ENCODE results near the gene BOLL.
"Not testable (repeated sequence)": the region's sequence is repeated elsewhere in the genome, so short reads cannot be mapped to it uniquely, and the experiment has no call there.

BOLL gene

GRCh38 chr2:197700960-197701359 is 84.2 kb downstream of the BOLL start:
- H3K27me3 ChIP-seq (ENCODE audit: control insufficient read depth in 1 of 2, insufficient read depth in 2 of 2, low read length in 2 of 2): no peaks in the 10 kb centered on the region
- no peaks in the 10 kb centered on the region for H3K9me3 ChIP-seq (ENCODE audit: low read length)
- H3K4me1 ChIP-seq (ENCODE audit: insufficient read depth, low read length): peaks cover 1% of the 10 kb centered on the region
- H3K9ac ChIP-seq (ENCODE audit: low read length): no peak overlapping the region
- no peaks in the 10 kb centered on the region for H3K36me3 ChIP-seq (ENCODE audit: insufficient read depth, low read length)
- no peak overlapping the region for H3K27ac ChIP-seq (ENCODE audit: low read depth, low read length)
- H3K4me3 ChIP-seq (ENCODE audit: low read depth in 1 of 2, low read length in 2 of 2): no peak overlapping the region

GRCh38 chr2:197699724-197700123 is 85.4 kb downstream of the BOLL start:
- not testable (repeated sequence) for H3K4me3 ChIP-seq (ENCODE audit: low read depth in 1 of 2, low read length in 2 of 2); H3K27ac ChIP-seq (ENCODE audit: low read depth, low read length)

GRCh38 chr2:197696571-197696970 is 88.5 kb downstream of the BOLL start:
- not testable (repeated sequence) for H3K4me3 ChIP-seq (ENCODE audit: low read depth in 1 of 2, low read length in 2 of 2); H3K9ac ChIP-seq (ENCODE audit: low read length); H3K4me1 ChIP-seq (ENCODE audit: insufficient read depth, low read length); H3K9me3 ChIP-seq (ENCODE audit: low read length); H3K27me3 ChIP-seq (ENCODE audit: control insufficient read depth in 1 of 2, insufficient read depth in 2 of 2, low read length in 2 of 2); H3K36me3 ChIP-seq (ENCODE audit: insufficient read depth, low read length); H3K27ac ChIP-seq (ENCODE audit: low read depth, low read length)

More at GRCh38 chr2:197699724-197700123, 85.4 kb downstream of the BOLL start:
- H3K36me3 ChIP-seq (ENCODE audit: insufficient read depth, low read length); H3K9me3 ChIP-seq (ENCODE audit: low read length); H3K4me1 ChIP-seq (ENCODE audit: insufficient read depth, low read length); H3K27me3 ChIP-seq (ENCODE audit: control insufficient read depth in 1 of 2, insufficient read depth in 2 of 2, low read length in 2 of 2); H3K9ac ChIP-seq (ENCODE audit: low read length): not testable (repeated sequence)

GRCh38 chr2:197695971-197696370 is 89.1 kb downstream of the BOLL start:
- H3K9me3 ChIP-seq (ENCODE audit: low read length); H3K27ac ChIP-seq (ENCODE audit: low read depth, low read length); H3K9ac ChIP-seq (ENCODE audit: low read length); H3K4me3 ChIP-seq (ENCODE audit: low read depth in 1 of 2, low read length in 2 of 2); H3K36me3 ChIP-seq (ENCODE audit: insufficient read depth, low read length); H3K27me3 ChIP-seq (ENCODE audit: control insufficient read depth in 1 of 2, insufficient read depth in 2 of 2, low read length in 2 of 2); H3K4me1 ChIP-seq (ENCODE audit: insufficient read depth, low read length): not testable (repeated sequence)

- H3K27me3 ChIP-seq (ENCODE audit: control insufficient read depth in 1 of 2, insufficient read depth in 2 of 2, low read length in 2 of 2); H3K9me3 ChIP-seq (ENCODE audit: low read length); H3K4me3 ChIP-seq (ENCODE audit: low read depth in 1 of 2, low read length in 2 of 2); H3K9ac ChIP-seq (ENCODE audit: low read length); H3K36me3 ChIP-seq (ENCODE audit: insufficient read depth, low read length); H3K27ac ChIP-seq (ENCODE audit: low read depth, low read length); H3K4me1 ChIP-seq (ENCODE audit: insufficient read depth, low read length): not testable (repeated sequence)
Measured at GRCh38 chr2:197695206-197695605, 89.9 kb downstream of the BOLL start.

GRCh38 chr2:197677483-197677882 is 107.6 kb downstream of the BOLL start:
- H3K27me3 ChIP-seq (ENCODE audit: control insufficient read depth in 1 of 2, insufficient read depth in 2 of 2, low read length in 2 of 2): no peaks in the 10 kb centered on the region
- no peaks in the 10 kb centered on the region for H3K4me1 ChIP-seq (ENCODE audit: insufficient read depth, low read length)
- no peaks in the 10 kb centered on the region for H3K36me3 ChIP-seq (ENCODE audit: insufficient read depth, low read length)
- H3K4me3 ChIP-seq (ENCODE audit: low read depth in 1 of 2, low read length in 2 of 2): no peak overlapping the region
- no peak overlapping the region for H3K27ac ChIP-seq (ENCODE audit: low read depth, low read length)
- H3K9ac ChIP-seq (ENCODE audit: low read length): no peak overlapping the region
- no peaks in the 10 kb centered on the region for H3K9me3 ChIP-seq (ENCODE audit: low read length)

- no peak overlapping the region for H3K9ac ChIP-seq (ENCODE audit: low read length)
- H3K4me1 ChIP-seq (ENCODE audit: insufficient read depth, low read length): no peaks in the 10 kb centered on the region
- no peak overlapping the region for H3K4me3 ChIP-seq (ENCODE audit: low read depth in 1 of 2, low read length in 2 of 2)
- no peaks in the 10 kb centered on the region for H3K27me3 ChIP-seq (ENCODE audit: control insufficient read depth in 1 of 2, insufficient read depth in 2 of 2, low read length in 2 of 2)
- H3K27ac ChIP-seq (ENCODE audit: low read depth, low read length): no peak overlapping the region
- H3K9me3 ChIP-seq (ENCODE audit: low read length): no peaks in the 10 kb centered on the region
- H3K36me3 ChIP-seq (ENCODE audit: insufficient read depth, low read length): no peaks in the 10 kb centered on the region
Measured at GRCh38 chr2:197677056-197677455, 108.1 kb downstream of the BOLL start.
